Fibroblast of lung (primary cell): ENCODE data around the gene ITIH3. TPM values are rescaled to one million over a fixed set of nuclear protein-coding genes. Genes with fewer than 3 reads are reported as not detected.

Source experiments
- DNase-seq, 2 donors: peaks; one replicate each; pipeline versions ENCODE4 v3.0.0 to v3.0.0-alpha.2; 2010; ENCODE audit warnings: low read depth in 2 of 2
- H2AFZ ChIP-seq: 2 replicates; pipeline ENCODE4 v1.5.1; 2012; ENCODE audit warnings: low read length, control low read depth, inconsistent platforms
- H3K27ac ChIP-seq: 2 replicates; pipeline ENCODE4 v1.5.1; 2011; ENCODE audit warnings: low read length, control low read depth; ENCODE audit not compliant: insufficient read depth
- H3K27me3 ChIP-seq: 2 replicates; pipeline ENCODE4 v1.5.1; 2011; ENCODE audit warnings: mild to moderate bottlenecking, low read length; ENCODE audit not compliant: control insufficient read depth, insufficient read depth
- H3K36me3 ChIP-seq: 2 replicates; pipeline ENCODE4 v1.5.1; 2011; ENCODE audit warnings: low read length; ENCODE audit not compliant: control insufficient read depth, insufficient read depth
- H3K4me1 ChIP-seq: 2 replicates; pipeline ENCODE4 v1.5.1; 2011; ENCODE audit warnings: low read length; ENCODE audit not compliant: control insufficient read depth, insufficient read depth; ENCODE audit errors: extremely low read depth
- H3K4me2 ChIP-seq: 2 replicates; pipeline ENCODE4 v1.5.1; 2011; ENCODE audit warnings: low read length, control low read depth; ENCODE audit not compliant: insufficient read depth; ENCODE audit errors: extremely low read depth
- H3K4me3 ChIP-seq, 4 experiments: fragments of 200-600 bp in 1 of 4; sonication (generic) in 1 of 4; replicated peaks in 1 of 4; 2 replicates each; pipeline ENCODE4 v1.5.1; 2011 to 2016; ENCODE audit warnings: low read length in 4 of 4, low read depth in 3 of 4, mild to moderate bottlenecking in 3 of 4, control low read depth in 2 of 4, inconsistent platforms in 1 of 4, mixed read lengths in 1 of 4; ENCODE audit not compliant: insufficient read depth in 1 of 4; ENCODE audit errors: control extremely low read depth in 1 of 4
- H3K79me2 ChIP-seq: 2 replicates; pipeline ENCODE4 v1.5.1; 2012; ENCODE audit warnings: mild to moderate bottlenecking, low read length, inconsistent platforms; ENCODE audit not compliant: control insufficient read depth, insufficient read depth
- H3K9ac ChIP-seq: 2 replicates; pipeline ENCODE4 v1.5.1; 2011; ENCODE audit warnings: mild to moderate bottlenecking, low read length, control low read depth; ENCODE audit not compliant: insufficient read depth
- H3K9me3 ChIP-seq: 2 replicates; pipeline ENCODE4 v1.5.1; 2012; ENCODE audit warnings: low read depth, low read length; ENCODE audit not compliant: control insufficient read depth, insufficient read depth
- H4K20me1 ChIP-seq: 2 replicates; pipeline ENCODE4 v1.5.1; 2011; ENCODE audit warnings: low read length; ENCODE audit not compliant: control insufficient read depth, insufficient read depth; ENCODE audit errors: extremely low read depth
- EZH2 ChIP-seq: IDR thresholded peaks from 2 replicates; pipeline ENCODE4 v1.5.1; 2012; ENCODE audit warnings: low read length, control low read depth, mild to moderate bottlenecking; ENCODE audit errors: missing control alignments
- polyA plus RNA-seq, 2 donors: library from polyadenylated mRNA; depleted of rRNA in 1 of 2; stranded (reverse) in 1 of 2; unstranded in 1 of 2; fragments of >200 nt; gene quantifications; 2 replicates each; pipeline ENCODE4 v1.2.1, GENCODE V29; 2011 to 2012; ENCODE audit warnings: missing spikeins in 1 of 2
- total RNA-seq: library from RNA; depleted of rRNA; stranded (reverse); fragments of >200 nt; gene quantifications from 2 replicates; pipeline ENCODE4 v1.2.1, GENCODE V29; 2014
- TF ChIP-seq, protein P1 (sequence below), 2 donors: IDR thresholded peaks in 1 of 2; conservative IDR thresholded peaks in 1 of 2; 1 replicate in 1 of 2; 2 replicates in 1 of 2; pipeline ENCODE4 v1.5.1; 2011 to 2012; ENCODE audit warnings: low read length in 2 of 2, control low read depth in 1 of 2, inconsistent platforms in 1 of 2, low read depth in 1 of 2, mild to moderate bottlenecking in 1 of 2

The ITIH3 gene
- total and polyA plus RNA-seq, 2 donors (not counting 1 experiment from before 2014, with no cell fraction given): 0.17 to 1.5 TPM

DNA sequence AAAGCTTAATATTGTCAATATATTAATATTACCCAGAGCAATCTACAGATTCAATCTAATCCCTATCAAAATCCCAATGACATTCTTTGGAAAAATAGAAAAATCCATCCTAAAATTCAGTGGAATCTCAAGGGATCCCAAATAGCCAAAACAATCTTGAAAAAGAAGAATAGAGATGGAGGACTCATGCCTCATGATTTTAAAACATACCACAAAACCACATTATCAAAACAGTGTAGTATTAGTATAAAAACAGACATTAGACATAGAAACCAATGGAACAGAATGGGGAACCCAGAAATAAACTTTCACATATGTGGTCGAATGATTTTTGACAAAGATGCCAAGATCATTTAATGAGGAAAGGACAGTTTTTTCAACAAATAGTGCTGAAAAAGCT lies 38.5 kb upstream of the ITIH3 start:
- Histone ChIP-seq H3K4me1 (no peaks in the 10 kb centered on the region), H3K79me2 (no peaks in the 10 kb centered on the region), H3K27ac (no peak overlapping the region), H2AFZ (no peak overlapping the region), H4K20me1 (no peaks in the 10 kb centered on the region), H3K4me2 (no peak overlapping the region), H3K36me3 (peaks cover 2% of the 10 kb centered on the region), H3K27me3 (no peaks in the 10 kb centered on the region), H3K4me3 (no peak overlapping the region), H3K9ac (no peak overlapping the region), H3K9me3 (no peaks in the 10 kb centered on the region)
- TF ChIP-seq, protein P1, sequence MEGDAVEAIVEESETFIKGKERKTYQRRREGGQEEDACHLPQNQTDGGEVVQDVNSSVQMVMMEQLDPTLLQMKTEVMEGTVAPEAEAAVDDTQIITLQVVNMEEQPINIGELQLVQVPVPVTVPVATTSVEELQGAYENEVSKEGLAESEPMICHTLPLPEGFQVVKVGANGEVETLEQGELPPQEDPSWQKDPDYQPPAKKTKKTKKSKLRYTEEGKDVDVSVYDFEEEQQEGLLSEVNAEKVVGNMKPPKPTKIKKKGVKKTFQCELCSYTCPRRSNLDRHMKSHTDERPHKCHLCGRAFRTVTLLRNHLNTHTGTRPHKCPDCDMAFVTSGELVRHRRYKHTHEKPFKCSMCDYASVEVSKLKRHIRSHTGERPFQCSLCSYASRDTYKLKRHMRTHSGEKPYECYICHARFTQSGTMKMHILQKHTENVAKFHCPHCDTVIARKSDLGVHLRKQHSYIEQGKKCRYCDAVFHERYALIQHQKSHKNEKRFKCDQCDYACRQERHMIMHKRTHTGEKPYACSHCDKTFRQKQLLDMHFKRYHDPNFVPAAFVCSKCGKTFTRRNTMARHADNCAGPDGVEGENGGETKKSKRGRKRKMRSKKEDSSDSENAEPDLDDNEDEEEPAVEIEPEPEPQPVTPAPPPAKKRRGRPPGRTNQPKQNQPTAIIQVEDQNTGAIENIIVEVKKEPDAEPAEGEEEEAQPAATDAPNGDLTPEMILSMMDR (conservative IDR thresholded peaks at IDR 0.05 in 1 of 2, IDR thresholded peaks at IDR 0.05 in 1 of 2; ENCODE audit: low read depth in 1 of 2, low read length in 2 of 2): no peak
- no peak for TF ChIP-seq EZH2
- DNase-seq: no peak

DNA sequence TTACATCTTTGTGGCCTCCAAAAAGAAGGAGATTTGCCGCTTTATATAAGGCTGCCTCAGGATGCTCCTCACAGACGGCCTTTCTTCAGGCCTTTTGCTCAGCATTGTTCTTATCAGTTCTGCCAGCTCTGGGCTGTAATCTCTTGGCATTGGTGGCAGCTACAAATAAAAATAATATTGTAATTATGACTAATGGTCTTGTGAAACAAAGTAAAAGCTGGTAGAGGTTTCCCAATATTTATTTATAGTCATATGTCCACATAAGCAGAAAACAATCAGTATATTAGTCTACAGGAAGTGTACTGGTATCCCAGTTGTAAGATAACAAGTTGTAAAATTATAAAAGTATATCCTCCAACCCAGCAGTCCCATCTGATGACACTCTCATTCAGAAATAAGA lies 31.1 kb upstream of the ITIH3 start:
- H3K27ac ChIP-seq: no peak overlapping the region
- no peak overlapping the region for H3K4me3 ChIP-seq
- no peaks in the 10 kb centered on the region for H4K20me1 ChIP-seq
- H3K4me2 ChIP-seq: no peak overlapping the region
- no peaks in the 10 kb centered on the region for H3K36me3 ChIP-seq
- H3K9me3 ChIP-seq: no peaks in the 10 kb centered on the region
- peak in 1 of 2 donors; percentile 2 for DNase-seq
- H3K27me3 ChIP-seq: no peaks in the 10 kb centered on the region
- no peaks in the 10 kb centered on the region for H3K79me2 ChIP-seq
- TF ChIP-seq EZH2: no peak
- TF ChIP-seq, protein P1 (conservative IDR thresholded peaks at IDR 0.05 in 1 of 2, IDR thresholded peaks at IDR 0.05 in 1 of 2; ENCODE audit: low read depth in 1 of 2, low read length in 2 of 2): no peak
- H3K9ac ChIP-seq: no peak overlapping the region
- no peak overlapping the region for H2AFZ ChIP-seq
- no peaks in the 10 kb centered on the region for H3K4me1 ChIP-seq

DNA sequence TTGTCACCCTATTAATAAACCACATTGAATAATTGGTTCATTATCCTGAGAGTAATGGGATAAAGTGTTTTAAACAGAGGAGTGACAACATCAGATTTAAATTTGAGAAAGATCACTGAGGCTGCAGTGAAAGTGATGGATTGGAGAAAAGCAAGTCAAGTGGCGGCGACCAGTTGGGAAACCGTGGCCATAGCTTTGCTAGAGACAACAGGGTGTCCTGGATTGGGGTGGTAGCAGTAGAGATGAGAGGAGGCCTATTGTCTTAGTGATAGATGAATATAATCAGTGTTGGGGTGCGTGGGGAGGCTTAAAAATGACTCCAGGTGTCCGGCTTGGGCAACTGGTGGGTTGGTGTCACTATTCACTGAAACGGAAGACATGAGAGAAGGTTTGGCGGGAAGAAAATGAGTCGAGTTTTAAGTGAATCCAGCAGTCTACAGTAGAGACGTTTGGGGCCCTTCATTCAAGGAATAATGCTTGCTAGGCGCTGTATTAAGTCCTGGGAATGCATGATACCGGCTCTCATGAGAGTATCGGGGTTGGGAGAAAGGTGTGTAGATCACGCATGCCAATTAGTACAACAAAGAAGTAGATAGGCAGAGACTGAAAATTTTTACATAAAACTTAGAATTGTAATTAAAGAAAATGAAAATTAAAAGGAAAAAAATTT lies 24.7 kb upstream of the ITIH3 start:
- Histone ChIP-seq H3K9me3 (no peaks in the 10 kb centered on the region), H3K9ac (no peak overlapping the region), H3K79me2 (peaks cover 2% of the 10 kb centered on the region), H3K36me3 (no peaks in the 10 kb centered on the region), H3K4me2 (peak overlapping the region; percentile 94), H3K27ac (no peak overlapping the region), H4K20me1 (no peaks in the 10 kb centered on the region), H3K4me3 (peak overlapping the region; percentile 73 to 82 (median 80)), H3K27me3 (no peaks in the 10 kb centered on the region), H2AFZ (peak overlapping the region; percentile 56), H3K4me1 (no peaks in the 10 kb centered on the region)
- TF ChIP-seq, protein P1 (conservative IDR thresholded peaks at IDR 0.05 in 1 of 2, IDR thresholded peaks at IDR 0.05 in 1 of 2; ENCODE audit: low read depth in 1 of 2, low read length in 2 of 2): no peak
- TF ChIP-seq EZH2: no peak
- DNase-seq: peak; percentile 10
